Activated CD4-positive, alpha-beta T cell treated with anti-CD3 and anti-CD28 coated beads, Interleukin-2, Interleukin-6, amounts not matched to agents 100 ng/mL and 50 ng/mL, durations not matched to agents 16 hours and 8 hours (primary cell): ENCODE data around the gene PGBD1.
"Not testable (repeated sequence)": the region's sequence is repeated elsewhere in the genome, so short reads cannot be mapped to it uniquely, and the experiment has no call there.

ENCODE experiments used
- DNase-seq: peaks from one replicate; pipeline ENCODE4 v3.0.0-alpha.2; 2020

PGBD1 gene

GRCh38 chr6:28269492-28269891 is 11.9 kb upstream of the PGBD1 start:
- DNase-seq: peak; percentile 64

DNA sequence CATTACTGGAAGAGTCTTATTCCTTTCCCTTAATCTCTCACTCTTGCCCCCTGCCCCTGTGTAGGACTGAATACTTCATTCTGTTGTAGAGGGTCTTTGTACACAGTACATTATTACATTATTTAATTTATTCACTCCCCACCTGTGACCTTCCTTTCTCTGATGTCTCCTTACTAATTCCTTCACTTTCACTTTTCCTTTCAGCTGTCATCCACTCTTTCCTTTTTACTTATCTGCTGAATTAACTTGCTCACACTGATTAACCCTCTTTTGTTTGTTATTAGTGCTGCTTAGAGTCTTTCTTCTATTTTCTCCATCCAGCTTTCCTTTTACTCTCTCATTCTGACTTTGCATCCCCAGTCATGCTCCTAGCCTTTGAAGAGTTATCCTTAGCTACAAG is 6.5 kb upstream of the PGBD1 start:
- no peak for DNase-seq

GRCh38 chr6:28277746-28278145 is 3.6 kb upstream of the PGBD1 start:
- no peak for DNase-seq

DNA sequence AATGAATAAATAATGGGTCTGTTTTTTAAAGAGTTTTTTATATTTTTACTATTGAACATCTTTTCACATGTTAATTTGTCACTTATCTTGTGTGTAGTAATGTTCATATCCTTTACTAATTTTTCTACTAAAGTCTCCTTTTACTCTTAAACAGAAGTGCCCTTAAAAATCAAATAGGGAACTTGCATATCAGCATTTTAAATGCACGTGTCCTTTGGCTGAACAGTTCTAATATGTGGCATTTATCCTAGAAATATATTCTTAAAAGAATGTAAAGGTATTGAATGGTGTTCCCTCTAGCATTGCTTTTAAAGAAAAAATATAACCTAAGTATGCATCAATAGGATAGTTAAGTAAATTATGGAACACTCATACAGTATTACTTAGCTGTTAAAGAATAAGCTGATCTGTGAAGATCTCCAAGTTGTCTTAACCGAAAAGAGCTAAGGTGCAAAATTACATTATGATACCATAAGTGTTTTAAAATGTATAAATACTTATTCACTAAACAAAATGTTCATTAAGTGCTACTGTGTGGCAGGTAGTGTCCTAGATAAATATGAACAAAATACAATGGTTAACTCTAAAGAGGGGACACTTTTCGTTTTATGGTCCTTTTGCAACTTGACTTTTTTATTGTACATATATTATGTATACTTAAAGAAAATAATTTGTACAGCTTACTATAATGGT is 631 bp upstream of the PGBD1 start:
- no peak for DNase-seq

DNA sequence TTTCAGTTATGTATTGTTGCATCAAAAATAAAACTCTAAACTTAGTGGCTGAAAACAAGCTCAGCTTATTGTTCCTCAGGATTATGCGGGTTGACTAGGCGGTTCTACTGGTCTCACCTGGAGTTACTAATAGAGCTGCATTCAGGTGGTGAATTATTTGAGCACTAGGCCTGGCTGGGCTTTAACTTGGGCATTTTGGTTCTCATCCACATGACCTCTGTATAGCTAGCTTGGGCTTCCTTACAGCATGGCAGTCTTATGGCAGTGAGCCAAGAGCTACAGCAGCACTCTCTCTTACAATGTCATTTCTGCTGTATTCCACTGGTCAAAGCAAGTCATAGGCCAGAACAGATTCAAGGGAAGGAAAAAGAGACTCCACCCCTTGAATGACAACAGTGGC is 1.6 kb downstream of the PGBD1 start:
- DNase-seq: no peak

GRCh38 chr6:28291573-28291972 is 10.2 kb downstream of the PGBD1 start:
- no peak for DNase-seq

DNA sequence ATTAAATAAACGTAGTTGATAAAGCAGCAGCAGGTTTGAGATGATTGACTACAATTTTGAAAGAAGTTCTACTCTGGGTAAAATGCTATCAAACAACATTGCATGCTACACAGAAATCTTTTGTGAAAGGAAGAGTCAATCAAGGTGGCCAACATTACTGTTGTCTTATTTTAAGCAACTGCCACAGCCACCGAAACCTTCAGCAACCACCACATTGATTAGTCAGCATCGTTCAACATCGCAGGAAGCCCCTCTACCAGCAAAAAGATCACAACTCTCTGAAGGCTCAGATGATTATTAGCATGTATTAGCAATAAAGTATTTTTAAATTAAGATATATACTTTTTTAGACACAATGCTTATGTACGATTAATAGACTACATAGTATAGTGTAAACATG is 14.0 kb downstream of the PGBD1 start:
- no peak for DNase-seq

GRCh38 chr6:28296520-28297060 is 15.2 kb downstream of the PGBD1 start:
- no peak for DNase-seq

GRCh38 chr6:28303570-28303969 is 22.2 kb downstream of the PGBD1 start:
- peak; percentile 2 for DNase-seq

DNA sequence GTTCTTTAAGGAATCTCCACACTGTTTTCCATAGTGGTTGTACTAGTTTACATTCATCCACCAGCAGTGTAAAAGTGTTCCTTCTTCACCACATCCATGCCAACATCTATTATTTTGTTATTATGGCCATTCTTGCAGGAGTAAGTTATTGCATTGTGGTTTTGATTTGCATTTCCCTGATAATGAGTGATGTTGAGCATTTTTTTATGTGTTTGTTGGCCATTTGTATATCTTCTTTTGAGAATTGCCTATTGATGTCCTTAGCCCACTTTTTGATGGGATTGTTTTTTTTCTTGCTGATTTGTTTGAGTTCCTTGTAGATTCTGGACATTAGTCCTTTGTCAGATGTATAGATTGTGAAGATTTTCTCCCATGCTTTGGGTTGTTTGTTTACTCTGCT is 25.0 kb downstream of the PGBD1 start:
- not testable (repeated sequence) for DNase-seq

GRCh38 chr6:28311139-28311823 is 29.9 kb downstream of the PGBD1 start:
- no peak for DNase-seq

DNA sequence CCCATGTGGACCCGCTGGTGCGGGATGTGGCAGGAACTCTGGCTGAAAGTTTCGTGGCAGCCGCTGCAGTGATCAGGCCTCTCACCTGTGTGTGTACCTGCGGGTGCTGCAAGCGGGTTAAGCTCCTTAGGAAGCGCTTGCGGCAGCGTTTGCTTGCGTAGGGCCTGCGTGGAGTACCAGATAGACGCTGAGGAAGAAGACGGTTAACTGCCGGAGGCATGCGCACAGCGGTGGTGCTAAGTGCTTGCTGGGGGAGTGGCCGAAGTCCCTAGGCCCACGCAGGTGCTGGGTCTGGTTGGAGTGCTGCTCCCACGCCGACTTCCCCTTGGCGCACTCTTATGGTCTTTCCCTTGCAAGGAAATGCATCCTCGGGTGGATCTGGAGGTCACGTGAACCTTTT is 31.6 kb downstream of the PGBD1 start:
- no peak for DNase-seq

GRCh38 chr6:28315628-28316027 is 34.3 kb downstream of the PGBD1 start:
- DNase-seq: no peak

DNA sequence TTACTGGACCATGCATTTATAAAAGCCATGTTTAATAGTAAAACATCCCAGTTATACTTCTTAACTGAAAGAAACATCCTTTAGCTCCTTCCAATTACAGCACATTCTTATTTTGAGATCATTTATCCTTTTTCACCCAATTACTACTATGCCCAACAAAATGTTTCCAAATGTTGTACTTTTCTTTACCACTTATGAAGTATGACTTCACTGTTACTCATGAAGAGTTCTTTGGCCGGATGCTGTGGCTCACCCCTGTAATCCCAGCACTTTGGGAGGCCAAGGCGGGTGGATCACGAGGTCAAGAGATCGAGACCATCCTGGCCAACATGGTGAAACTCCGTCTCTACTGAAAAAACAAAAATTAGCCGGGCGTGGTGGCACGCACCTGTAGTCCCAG is 36.5 kb downstream of the PGBD1 start:
- not testable (repeated sequence) for DNase-seq

DNA sequence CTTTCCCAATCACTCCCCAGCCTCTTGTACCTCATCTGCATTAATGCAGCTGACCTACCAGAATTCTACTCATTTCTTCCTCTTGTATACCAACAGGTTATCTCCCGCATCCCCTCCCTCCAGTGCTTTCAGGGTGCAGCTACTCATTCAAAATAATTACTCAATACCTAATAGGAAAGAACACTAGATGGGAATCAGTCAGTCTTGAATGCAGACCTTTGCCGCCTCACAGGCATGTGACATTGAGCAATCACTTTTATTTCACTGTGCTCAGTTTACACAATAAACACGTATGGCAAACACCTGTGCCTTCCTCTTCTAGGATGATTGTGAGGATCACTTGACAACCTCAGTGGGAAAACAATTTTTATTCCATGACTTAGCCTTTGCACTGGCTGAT is 41.3 kb downstream of the PGBD1 start:
- no peak for DNase-seq

GRCh38 chr6:28323813-28324424 is 42.5 kb downstream of the PGBD1 start:
- DNase-seq: no peak

GRCh38 chr6:28326371-28326948 is 45.1 kb downstream of the PGBD1 start:
- no peak for DNase-seq

- DNase-seq: no peak
Measured at GRCh38 chr6:28330041-28330440, 48.7 kb downstream of the PGBD1 start.

DNA sequence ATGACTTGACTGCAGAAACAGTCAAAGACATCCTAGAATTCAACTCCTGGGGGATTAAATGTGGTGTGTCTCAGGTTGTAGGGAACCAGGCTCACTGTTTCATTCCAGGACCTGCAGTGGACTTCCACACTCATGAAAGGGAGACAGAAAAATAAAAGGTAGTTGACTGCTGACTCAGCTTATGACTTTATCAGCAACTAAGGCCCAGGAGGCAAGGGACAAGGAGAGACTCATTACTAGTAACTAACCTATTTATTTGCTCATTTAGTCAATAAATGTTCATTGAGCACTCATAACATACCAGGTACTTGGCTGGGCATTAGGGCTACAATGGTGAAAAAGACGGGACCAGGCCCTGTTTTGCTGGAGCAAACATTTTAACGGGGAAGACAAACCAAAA is 51.7 kb downstream of the PGBD1 start:
- no peak for DNase-seq

- DNase-seq: no peak
Measured at GRCh38 chr6:28333599-28334018, 52.2 kb downstream of the PGBD1 start.

GRCh38 chr6:28334286-28335039 is 53.1 kb downstream of the PGBD1 start:
- no peak for DNase-seq

DNA sequence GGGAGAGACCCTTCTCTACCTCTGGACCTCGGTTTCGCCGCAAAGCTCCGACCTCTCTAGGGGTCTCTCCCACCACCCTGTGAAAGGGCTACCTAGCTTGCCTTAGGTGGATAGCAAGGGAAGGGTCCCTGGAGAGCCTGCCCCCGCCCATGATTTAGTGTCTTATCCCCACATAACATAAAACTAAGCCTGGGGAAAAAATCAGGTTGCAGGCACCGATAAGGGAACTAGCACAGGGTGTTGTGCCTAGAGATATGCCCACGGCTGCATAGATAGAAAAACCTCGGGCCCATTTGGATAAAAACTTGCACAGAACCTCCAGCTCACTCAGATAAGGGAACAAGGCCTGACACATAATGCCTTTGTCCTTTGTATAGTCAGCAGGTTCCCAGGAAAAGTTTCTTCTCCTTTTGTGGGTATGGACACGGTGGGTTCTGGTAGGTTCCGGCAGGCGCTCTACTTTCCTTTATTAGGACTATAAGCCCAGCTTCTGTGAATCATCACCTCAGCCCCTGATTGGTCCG is 53.7 kb downstream of the PGBD1 start:
- DNase-seq: no peak
